HG02885 (cell line): ENCODE results near the gene HNRNPF.
A peak's percentile ranks its signal among the peaks of the same experiment; 100 is the strongest.
"Not testable (repeated sequence)": the region's sequence is repeated elsewhere in the genome, so short reads cannot be mapped to it uniquely, and the experiment has no call there.

Experiments used
- ATAC-seq: cut with Tn5 transposase; IDR thresholded peaks from one replicate; pipeline ENCODE4 v1.9.1; 2021; ENCODE audit warnings: mild to moderate bottlenecking; ENCODE audit not compliant: unreplicated experiment, poor library complexity

HNRNPF gene

GRCh38 chr10:43399320-43400310, 9.4 kb downstream of the HNRNPF start:
- no peak for ATAC-seq

- ATAC-seq: no peak
These were observed 10.1 kb downstream of the HNRNPF start for GRCh38 chr10:43398939-43399319.

- ATAC-seq: peak; percentile 80
These were observed 11.9 kb downstream of the HNRNPF start for GRCh38 chr10:43396928-43397624.

- peak; percentile 61 for ATAC-seq
These were observed 12.7 kb downstream of the HNRNPF start for GRCh38 chr10:43396061-43396927.

- peak; percentile 26 for ATAC-seq
These were observed 13.4 kb downstream of the HNRNPF start for GRCh38 chr10:43395571-43396060.

- no peak for ATAC-seq
These were observed 14.1 kb downstream of the HNRNPF start for GRCh38 chr10:43394868-43395267.

GRCh38 chr10:43393606-43394360, 15.2 kb downstream of the HNRNPF start:
- no peak for ATAC-seq

GRCh38 chr10:43393186-43393585, 15.8 kb downstream of the HNRNPF start:
- ATAC-seq: not testable (repeated sequence)

GRCh38 chr10:43392748-43393147, 16.2 kb downstream of the HNRNPF start:
- ATAC-seq: no peak

- no peak for ATAC-seq
These were observed 17.5 kb downstream of the HNRNPF start for GRCh38 chr10:43391496-43391895.

- ATAC-seq: no peak
These were observed 18.2 kb downstream of the HNRNPF start for GRCh38 chr10:43390759-43391158.

GRCh38 chr10:43390333-43390732, 18.7 kb downstream of the HNRNPF start:
- no peak for ATAC-seq

GRCh38 chr10:43389867-43390266, 19.1 kb downstream of the HNRNPF start:
- no peak for ATAC-seq

- ATAC-seq: no peak
These were observed 21.3 kb downstream of the HNRNPF start for GRCh38 chr10:43387678-43388032.

- ATAC-seq: no peak
These were observed 21.9 kb downstream of the HNRNPF start for GRCh38 chr10:43386981-43387677.

GRCh38 chr10:43386549-43386948, 22.4 kb downstream of the HNRNPF start:
- no peak for ATAC-seq

GRCh38 chr10:43385412-43386004, 23.5 kb downstream of the HNRNPF start:
- ATAC-seq: no peak
